Melanocyte of skin (primary cell): ENCODE data around the gene FASTKD2. TPM values are rescaled to one million over a fixed set of nuclear protein-coding genes. Genes with fewer than 3 reads are reported as not detected.

Experiments used
- small RNA-seq, 2 donors: library from RNA; depleted of rRNA; stranded (forward); fragments of <200 nt; gene quantifications; one replicate each; pipeline ENCODE3, GENCODE V24; 2012
- total RNA-seq, 2 donors: library from RNA; depleted of rRNA; stranded (reverse); fragments of >200 nt; gene quantifications; 2 replicates each; pipeline ENCODE4 v1.2.3, GENCODE V29; 2012

FASTKD2 gene
- 10 to 100 TPM; 51.3 to 68.3 TPM for total RNA-seq

DNA sequence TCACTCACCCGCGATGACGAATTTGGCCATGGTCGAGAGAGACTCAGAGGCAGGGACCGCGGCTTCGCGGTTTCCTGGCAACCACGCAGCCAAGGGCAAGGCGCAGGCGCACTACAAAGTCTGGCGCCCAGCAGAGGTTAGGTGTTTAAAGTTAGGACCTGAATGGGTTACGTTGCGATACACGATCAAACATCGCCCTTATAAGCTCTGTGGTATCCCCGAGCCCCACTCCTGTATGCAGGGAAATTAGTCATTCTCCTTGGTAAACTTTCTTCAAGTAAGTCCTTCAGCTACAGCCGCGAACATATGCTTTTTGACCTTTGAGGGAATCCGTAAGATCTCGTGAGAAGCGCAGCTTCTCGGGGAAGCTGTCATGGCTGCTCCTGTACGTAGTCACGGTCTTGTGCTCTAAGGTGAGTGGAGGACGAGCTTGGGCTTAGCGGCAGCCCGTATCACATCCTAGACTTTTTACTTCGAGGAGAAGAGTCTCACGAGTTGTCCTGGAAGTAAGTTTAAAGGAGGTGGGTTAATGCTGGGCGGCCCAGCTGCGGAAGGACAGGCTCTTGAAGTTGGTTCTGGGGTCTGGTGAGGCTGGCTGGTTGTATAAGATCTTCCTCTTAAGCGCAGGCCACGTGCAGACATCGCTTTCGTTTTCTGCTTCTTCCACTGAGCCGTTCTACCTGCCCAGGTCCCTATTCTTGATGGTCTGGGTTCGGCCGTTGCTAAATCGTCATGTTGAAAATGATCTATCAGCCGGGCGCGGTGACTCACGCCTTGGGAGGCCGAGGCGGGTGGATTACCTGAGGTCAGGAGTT, at the start of gene FASTKD2, which contains the start of gene MDH1B:
Gene FASTKD2, plus strand, starts transcription at position 365 of the 815 bp plus-strand sequence. CDS start 1,088 bp downstream, outside the sequence.
Gene MDH1B, minus strand, starts transcription at position 87 of the 815 bp plus-strand sequence. Its CDS starts 57 bp downstream, at position 30.

DNA sequence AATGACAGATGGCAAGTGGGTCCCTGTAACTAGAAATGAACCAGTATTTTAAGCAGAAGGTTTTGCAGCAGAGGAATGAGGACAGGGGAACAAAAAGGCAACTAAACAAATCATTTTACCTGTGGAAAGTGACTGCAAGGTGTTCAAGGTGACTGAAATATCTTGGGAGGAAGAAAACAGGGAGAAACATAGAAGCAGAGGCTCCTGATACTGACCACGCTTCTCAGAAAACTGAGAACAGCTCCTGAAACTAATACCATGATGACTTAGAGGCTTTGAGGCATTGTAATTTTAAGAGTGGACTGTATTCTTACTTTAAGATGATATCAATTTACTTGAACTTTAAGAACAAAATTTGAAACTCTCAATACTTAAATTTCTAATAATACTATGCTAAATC, 47.1 kb upstream of the FASTKD2 start, which contains the start of gene DYTN:
Gene DYTN, minus strand, starts transcription at position 101 of the 400 bp plus-strand sequence. CDS start 117 bp downstream, outside the sequence.

Small RNA genes within 50 kb of the gene (small RNA-seq; reads per million reads assigned to genes)
- 0.04 to 0.23 reads per million in 2 donors for gene MIR3130-2

Other genes with a start within 250 kb of the FASTKD2 start
- not detected for gene FAM237A, start 123.1 kb upstream of the FASTKD2 start, total RNA-seq
- not detected for gene DYTN, start 47.2 kb upstream of the FASTKD2 start, total RNA-seq
- 1 to 10 TPM in 1 of 2 donors, under 1 TPM in 1; 0.67 to 1.4 TPM for gene MDH1B, start 278 bp upstream of the FASTKD2 start, total RNA-seq
- under 1 TPM in 1 of 2 donors, not detected in 1; 0.34 TPM for gene CPO, start 173.9 kb downstream of the FASTKD2 start, total RNA-seq